Activated naive CD4-positive, alpha-beta T cell treated with Interleukin-2 at 50 U/mL for 16 hours (primary cell): Measurements from ENCODE around the gene DNAJA3.

Source experiments
- DNase-seq: peaks from one replicate; pipeline ENCODE4 v3.0.0-alpha.2; 2020

DNAJA3 gene

DNA sequence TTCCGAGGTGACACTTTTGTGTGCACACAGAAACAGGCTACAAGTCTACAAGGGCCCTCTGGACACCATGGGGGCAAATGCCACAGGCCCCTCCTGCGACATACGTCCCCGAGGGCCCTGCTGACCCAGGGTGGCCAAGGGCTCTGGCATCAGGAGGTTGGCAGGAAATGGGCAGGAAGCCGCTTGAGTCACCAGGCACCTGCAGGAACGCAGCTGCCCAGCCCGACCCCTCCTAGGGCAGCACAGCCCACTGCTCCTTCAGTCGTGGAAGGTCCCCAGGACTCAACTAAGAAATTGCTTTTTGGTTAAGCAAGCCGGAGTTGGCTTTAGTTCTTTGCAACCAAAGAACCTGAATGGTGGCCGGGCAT is 17.4 kb upstream of the DNAJA3 start:
- DNase-seq = no peak

DNA sequence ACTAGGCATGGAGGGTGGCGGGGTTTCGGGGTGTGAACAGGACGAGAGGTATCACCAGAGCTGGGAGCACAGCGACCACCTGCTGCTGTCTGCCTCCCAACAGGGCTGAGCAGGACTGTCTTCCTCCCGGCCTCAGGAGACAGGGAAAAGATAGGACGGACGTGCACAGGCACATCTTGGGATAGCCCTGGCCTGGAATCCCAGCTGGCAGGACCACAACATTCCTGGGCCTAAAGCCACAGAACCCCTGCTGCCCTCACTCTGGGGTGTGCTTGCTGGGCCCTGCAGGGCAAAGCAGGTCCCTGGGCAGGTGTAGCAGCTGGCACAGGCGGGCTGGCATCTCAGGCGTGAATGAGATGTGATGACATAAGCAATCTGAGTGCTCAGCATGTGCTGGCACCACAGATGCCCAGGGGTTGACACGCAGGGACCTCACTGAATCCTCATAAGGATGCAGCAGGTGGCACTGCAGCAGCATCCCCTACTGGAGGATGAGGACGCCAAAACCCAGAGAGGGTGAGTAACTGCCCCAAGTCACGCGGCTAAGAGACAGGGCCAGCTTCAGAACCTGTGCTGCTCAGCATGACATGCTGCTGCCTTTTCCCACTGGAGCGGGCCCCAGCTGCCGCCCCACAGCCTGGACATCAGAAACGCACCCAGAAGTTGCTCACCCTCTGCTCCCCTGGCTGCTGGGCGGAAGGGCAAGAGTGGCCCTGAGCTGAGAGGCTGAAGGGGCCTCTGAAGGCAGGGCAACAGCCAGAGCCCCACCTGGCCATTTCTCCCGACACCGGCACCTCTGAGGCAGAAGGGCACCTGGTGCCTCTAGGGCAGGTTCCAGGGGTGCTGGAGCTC is 16.4 kb upstream of the DNAJA3 start:
- DNase-seq = no peak

DNA sequence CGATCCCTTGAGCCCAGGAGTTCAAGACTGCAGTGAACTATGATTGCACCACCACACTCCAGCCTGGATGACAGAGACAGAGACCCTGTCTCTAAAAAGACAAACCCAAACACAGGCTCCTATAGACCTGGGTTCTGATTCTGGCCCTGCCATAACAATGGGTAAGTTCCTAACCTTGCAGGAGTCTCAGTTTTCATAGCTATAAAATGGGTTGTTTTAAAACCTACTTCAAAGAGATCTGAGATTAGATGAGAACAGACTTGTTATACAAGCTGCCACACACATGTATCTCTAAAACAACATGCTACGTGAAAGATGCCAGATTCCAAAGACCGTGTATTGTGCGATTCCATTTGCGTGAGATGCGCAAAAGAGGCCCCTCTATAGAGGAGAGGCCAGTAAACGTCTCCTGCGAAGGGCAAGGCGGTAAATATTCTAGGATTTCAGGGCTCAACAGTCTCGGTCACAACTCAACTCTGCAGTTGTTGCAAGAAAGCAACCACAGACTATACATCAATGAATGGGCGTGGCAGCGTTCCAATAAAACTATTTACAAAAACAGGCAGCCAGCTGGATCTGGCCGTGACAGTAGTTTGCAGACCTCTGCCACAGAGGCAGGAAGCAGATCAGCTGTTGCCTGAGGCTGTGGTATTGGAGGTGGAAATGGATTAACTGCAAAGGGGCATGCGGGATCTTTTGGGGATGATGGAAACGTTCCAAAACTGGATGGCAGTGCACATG is 15.2 kb upstream of the DNAJA3 start:
- no peak for DNase-seq

DNA sequence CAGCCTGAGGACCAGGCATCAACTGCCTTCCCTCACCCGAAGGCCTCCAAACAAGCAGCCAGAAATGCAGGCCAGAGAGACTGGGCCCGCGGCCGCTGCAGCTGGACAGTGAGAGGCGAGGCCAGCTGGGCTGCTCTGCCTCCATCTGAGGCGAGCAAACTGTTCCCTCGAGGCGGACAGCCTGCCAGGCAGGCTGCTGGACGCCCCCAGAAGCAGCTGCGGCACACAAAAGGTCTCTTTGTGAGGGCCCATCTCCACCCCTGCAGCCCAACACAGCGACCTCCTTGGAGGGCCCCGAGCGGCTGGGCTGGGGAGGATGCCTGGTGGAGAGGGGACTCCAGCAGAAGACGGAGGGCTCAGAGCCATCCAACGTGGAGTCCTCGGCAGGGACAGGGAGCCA is 14.0 kb upstream of the DNAJA3 start:
- DNase-seq = no peak

DNA sequence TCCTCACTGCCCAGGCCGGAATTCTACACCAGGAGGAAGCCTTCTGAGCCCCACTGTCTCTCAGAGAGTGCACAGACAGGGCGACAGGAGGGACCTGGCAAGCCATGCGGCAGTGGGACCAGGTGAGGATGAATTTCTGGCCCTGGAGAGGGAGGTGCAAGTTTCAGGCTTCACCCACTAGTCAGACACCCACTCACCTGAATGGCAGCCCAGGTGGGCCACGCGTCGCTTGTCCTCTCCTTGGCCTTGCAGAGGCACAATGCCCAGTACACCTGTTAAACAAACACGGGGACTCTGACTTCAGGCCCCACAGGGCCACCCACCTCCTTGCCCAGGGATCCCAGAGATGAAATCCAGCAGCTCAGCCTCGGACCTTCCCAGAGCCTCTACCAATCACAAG is 13.5 kb upstream of the DNAJA3 start:
- no peak for DNase-seq

DNA sequence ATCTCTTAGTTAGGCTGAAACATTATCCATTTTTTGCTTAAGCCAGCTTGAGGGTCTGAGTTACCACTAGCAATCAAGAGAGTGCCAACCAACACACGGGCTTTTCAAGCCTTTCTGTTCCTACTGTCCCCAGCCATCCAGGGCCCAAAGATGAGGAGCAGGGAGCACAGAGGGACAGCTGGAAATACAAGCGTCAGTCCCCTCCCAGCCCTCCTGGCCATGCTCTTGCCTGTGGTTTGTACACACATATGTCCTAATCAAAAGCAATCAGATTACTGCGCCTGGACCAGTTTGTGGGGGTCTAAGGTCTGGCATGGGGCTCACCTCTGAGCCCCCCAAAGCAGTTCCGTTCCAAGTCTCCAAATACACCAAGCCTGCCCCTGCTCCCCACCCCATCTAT is 12.8 kb upstream of the DNAJA3 start:
- DNase-seq = no peak

DNA sequence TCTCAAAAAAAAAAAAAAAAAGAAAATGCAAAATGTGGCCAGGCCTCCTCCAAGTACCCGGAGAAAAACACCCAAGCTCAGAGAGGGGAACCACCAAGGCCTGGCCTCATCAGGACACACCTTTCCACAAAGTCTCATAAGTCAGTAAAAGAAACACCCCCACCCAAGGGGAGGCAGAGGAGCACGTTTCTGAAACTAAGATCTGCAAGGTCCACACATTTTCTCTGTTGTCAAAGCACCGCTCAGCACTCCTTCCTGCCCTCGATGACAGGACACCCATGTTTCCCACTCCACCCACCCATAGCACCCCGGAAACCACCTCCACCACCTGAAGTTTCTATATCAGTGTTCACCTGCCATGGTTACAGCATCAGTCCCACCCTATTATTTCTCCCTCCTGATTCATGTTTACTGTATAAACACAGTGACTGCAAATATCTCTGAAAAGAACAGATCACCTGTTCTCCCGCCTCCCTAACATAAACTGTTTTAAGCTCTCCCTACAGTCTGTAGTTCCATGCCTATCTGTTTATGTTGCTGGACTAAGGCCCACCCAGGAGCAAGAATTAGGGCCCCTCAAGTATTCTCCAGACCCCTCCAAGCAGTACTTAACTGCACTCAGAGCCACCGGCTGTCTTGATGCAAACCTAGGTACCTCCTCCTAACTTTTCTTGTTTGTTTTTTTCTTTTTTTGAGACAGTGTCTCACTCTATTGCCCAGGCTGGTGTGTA is 11.3 kb upstream of the DNAJA3 start:
- DNase-seq = peak; percentile 91

DNA sequence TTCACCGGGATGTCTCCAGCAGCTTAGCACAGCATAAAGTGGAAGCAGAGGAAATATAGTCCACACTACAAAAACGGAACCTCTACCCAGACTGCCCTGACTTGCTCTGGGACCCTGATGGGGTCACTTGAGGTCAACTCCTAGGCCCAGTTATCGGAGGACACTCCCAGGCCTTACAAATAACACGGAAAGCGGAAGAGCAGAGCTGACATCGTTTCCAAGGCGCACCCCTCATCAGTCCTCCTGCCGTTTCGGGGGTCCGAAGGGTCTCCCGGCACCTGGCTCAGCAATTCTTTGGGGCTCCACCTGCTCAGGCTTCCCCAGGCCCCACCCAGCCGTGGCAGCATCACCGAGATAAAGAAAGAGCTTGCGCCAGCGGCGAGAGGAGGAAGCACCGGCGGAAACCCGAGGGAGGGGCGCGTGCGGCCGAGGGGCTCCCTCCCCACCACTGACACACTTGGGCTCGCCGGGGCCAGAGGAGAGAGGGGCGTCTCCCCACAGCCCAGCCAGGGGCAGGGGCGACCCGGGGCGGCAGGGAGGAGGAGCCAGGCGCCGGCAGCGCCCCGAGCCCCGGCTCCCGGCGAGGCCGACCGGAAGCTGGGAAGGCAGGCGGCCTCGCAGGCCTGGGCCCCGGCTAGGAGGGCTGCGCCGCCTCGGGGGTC is 10.0 kb upstream of the DNAJA3 start:
- peak; percentile 64 for DNase-seq

DNA sequence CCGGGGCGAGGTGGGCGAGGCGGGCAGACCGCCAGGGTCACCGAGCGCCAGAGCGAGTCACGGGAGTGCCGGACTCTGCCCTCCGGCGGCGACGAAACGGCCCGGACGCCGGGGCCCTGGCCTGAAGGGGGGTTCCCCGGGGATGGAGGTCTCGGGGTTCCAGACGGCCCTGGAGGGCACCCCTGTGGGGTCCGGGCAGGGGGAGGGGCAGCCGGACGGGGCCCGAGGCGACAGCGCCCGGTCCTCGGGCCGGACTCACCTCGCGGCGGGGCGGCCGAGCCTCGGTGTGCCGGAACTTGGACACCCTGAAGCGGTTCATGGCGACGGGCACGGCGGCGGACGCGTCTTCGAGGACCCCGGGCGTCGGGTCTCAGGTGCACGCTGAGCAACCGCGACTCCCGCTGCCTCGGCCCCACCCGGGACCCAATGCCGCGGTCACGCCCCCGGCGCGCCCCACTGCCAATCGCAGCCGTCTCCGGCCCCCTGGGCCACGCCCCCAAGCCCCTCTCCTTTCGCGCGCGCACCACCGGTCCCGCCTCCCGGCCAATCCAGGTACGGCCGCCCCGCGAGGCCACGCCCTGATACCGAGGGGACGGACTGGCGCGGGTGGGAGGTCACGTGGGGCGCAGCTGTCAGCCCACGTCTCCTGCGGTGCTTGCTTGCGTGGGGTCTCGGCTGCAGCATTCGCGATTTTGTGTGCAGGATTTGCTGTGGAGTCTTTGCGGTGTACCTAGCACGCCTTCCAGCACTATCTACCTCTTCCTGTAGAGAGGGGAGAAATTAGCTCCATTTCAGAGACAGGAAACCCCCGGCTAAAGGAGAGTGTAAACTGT is 9.3 kb upstream of the DNAJA3 start, which contains the start of gene CORO7:
Gene CORO7 (minus strand): TSS at position 397 of the 833 bp plus-strand sequence. CDS start 78 bp downstream, at position 319.
- DNase-seq = peak; percentile 98

DNA sequence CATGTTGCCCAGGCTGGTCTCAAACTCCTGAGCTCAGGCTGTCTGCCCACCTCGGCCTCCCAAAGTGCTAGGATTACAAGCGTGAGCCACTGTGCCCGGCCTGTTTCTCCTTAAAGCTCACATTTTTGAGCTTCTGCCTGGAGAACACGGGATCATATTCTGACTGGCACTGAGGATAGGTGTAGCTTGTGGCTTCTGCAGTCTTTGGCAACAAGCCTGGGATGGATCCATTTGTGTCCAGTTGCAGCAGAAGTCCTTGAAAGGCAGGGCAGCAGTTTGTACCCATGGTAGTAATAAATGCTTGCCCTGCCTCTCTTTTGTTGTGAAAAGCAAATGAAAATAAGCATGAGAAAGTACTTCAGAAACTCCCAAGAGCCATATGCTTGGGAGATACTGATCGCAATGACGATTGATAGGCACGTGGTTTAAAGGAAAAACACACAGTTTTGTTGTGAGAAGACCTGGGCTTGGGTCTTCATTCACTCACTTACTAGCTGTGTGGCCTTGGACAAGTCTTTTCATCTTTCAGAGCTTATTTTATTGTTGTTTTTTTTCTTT is 6.2 kb upstream of the DNAJA3 start:
- no peak for DNase-seq

DNA sequence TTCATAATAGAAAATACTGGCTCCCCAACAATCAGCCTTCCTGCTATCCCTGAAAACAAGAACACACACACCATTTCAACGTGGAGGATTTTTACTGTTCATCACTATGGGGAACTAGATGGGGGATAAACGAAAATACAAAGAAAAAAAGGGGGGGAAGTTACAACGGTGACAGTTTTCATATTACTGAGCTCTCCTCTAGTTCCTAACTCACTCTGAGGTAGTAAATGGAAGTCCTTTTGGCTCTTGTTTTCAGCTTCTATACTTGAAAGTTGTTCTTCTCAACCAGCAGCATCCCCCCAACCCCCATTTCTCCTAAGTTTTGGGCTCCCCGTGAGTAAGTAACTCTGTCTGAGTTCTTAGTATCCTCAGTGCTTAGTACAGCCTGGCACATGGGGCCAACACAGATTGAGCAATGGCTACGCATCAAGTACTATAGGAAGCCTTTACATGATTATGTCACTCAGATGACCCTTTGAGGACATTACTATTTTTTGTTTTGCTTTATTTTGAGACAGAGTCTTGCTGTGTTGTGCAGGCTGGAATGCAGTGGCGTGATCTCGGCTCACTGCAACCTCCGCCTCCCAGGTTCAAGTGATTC is 5.1 kb upstream of the DNAJA3 start:
- no peak for DNase-seq

DNA sequence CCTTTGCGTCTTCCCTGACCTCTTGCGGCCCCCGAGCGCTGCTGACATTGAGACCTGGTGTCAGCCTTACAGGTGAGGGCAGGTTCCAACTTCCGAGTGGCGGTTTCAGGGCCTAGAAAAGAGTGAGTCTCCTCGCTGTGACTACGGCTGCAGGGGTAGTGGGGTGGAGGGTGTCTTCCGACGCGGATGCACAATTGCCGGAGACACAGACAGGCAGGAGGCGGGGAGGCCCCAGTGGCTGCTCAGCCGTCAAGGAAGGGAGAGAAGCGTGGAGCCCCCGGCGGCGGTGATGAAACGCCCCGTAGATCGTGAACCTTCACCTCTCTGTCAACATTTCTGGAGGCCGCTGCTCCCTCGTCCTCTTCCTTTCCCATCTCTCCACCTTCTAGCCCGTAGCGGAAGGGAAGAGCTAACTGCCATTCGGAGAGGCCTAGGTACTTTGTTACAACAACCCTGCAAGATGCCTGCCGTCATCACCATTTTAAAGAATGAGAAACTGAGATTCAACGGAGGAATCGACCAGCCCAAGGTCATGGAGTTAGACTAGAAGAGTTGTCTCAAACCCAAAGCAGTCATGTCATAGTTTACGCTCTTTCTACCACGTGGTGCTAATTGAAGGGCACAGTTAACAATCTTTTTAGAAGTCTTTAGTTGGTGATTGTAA is 485 bp downstream of the DNAJA3 start:
- no peak for DNase-seq

DNA sequence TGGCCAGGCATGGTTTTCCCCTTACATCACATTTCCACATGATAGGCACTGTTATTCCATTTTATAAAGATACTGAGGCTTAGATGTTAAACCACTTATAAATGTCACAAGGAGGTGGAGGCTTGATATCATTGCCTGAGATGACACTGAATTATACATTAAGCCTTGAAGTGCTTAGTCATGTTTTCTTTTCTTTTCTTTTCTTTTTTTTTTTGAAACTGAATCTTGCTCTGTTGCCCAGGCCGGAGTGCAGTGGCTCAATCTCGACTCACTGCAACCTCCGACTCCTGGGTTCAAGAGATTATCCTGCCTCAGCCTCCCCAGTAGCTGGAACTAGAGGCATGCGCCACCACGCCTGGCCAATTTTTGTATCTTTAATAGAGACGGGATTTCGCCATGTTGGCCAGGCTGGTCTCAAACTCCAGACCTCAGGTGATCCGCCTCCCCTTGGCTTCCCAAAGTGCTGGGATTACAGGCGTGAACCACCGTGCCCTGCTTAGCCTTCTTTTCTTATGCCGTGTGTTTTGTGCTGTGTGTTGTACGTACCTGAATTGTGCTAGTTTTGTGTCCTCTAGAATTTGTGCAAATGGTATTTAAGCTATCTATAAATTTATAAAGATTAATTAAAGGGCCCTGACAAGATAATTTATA is 1.2 kb downstream of the DNAJA3 start:
- DNase-seq = no peak

DNA sequence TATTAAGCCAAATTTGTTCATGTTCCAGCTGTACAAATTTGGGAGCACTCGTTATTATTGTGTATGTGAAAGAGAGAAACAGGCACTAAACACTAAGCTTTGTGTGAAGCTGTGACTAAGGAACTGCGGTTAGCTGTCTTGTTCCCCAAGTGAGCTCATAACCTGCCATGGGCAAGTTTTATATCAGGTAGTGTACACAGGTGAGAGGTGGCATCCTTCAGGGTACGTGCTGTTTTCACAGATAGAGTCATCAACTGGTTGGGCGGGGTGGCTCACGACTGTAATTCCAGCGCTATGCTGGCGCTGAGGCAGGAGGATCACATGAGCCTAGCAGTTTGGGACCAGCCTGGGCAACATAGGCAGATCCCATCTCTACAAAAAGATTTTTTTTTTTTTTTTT is 2.8 kb downstream of the DNAJA3 start:
- DNase-seq = no peak

DNA sequence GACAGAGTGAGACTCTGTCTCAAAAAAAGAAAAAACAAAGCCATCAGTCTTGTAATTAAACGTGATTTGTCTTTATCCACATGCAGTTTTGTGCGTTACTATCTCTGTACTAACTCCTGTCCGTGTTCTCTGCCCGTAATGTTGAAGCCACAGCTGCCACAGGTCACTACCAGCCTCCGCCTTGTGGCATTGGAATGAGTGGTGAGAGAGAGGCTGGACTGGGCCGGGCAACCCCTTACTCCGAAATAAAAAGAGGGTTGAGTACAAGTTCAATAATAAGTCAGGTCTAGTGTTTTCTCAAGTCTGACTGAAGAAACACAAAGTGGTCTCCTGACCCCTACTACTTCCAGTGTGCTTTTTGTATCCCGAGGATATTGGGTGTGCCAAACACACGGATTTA is 5.4 kb downstream of the DNAJA3 start:
- no peak for DNase-seq

DNA sequence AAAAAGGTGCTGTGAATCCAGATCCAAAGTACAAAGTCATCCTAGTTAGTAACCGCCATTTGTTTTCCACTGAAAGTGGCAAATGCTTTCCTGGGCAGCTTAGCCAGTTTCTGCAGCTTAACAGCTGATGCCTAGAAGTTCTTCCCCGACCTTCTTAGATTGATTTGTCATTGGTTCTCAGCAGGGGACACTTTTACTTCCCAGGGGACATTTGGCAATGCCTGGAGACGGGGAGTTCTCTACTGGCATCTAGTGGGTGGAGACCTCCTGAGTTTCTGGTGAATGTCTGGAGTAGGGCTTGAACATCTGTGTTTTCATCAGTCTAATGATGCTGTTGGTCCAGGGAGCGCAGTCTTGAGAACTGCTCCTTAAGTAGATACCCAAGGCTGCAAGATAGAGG is 7.6 kb downstream of the DNAJA3 start:
- no peak for DNase-seq

DNA sequence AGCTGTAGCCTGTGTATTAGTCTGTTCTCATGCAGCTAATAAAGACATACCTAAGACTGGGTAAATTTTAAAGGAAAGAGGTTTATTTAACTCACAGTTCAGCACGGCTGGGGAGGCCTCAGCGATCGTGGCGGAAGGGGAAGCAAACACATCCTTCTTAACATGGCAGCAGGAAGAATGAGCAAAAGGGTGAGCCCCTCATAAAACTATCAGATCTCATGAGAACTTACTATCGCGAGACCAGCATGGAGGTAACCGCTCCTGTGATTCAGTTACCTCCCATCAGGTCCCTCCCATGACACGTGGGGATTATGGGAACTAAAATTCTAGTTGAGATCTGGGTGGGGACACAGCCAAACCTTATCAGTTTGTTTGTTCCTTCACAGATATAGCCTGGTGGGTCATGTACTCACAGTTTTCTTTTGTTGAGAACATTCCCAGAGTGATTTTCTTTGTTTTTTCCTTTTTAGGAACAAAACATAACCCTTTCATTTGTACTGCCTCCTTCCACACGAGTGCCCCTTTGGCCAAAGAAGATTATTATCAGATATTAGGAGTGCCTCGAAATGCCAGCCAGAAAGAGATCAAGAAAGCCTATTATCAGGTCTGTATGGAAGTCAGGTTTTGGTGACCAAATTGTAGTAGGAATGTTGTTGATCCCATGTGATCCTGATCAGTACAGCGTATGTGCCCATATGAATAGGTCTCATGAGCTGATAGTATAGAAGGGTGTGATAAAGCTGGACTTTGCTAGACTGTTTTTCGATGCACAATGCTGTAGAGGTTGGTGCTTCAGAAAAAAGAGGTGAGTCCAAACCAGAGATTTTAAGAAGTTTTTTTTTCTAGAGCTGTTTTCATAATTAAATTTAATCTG is 8.5 kb downstream of the DNAJA3 start:
- DNase-seq = no peak

DNA sequence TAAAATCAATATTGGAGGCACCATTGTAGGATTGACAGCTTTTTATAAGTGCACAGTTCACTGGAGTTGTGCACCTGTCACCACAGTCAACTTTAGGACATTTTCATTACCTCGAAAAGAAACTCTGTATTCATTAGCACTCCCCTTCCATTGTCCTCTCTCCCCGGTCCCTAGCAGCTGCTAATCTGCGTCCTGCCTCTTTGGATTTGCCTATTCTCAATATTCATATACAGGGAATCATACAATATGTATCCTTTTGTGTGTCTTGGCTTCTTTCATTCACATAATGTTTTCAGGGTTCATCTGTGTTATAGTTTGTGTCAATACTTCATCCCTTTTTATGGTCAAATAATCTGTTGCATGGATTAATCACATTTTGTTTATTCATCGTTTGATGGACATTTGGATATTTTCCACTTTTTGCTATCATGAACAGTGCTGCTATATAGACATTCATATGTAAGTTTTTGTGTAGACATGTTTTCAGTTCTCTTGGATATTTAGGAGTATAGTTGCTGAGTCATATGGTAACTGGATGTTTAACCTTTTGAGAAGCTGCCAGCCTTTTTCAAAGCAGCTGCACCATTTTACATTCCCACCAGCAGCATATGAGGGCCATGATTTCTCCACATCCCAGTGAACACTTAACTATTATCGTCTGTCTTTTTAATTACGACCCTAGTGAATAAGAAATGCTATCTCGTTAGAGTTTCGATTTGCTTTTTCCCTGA is 9.8 kb downstream of the DNAJA3 start:
- no peak for DNase-seq

DNA sequence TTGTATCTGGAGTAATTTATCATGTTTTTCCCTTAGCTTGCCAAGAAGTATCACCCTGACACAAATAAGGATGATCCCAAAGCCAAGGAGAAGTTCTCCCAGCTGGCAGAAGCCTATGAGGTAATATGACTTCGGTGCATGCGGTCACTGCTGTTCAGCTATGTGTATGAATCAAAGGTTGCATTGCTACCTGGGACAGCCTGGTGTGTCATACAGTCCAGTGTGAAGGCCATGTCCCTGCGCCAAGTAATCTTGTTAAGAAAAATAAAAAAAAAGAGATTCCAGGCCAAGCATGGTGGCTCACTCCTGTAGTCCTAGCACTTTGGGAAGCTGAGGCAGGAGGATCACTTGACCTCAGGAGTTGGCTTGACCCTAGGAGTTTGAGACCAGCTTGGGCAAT is 11.7 kb downstream of the DNAJA3 start:
- no peak for DNase-seq
